Testis (tissue), 2 donors: Measurements from ENCODE around the gene COL2A1.

Experiments
- CTCF ChIP-seq, 3 experiments: fragments of 450-650 bp in 2 of 3; fragments of 200-600 bp in 1 of 3; sonication (generic) in 1 of 3; IDR thresholded peaks; one replicate each; pipeline ENCODE4 v1.5.1; 2016 to 2019; ENCODE audit warnings: antibody characterized with exemption in 3 of 3, mild to moderate bottlenecking in 2 of 3, moderate library complexity in 1 of 3
- POLR2A ChIP-seq: fragments of 450-650 bp; IDR thresholded peaks from one replicate; pipeline ENCODE4 v1.6.1; 2017; ENCODE audit warnings: antibody characterized with exemption, mild to moderate bottlenecking, moderate library complexity

- TF ChIP-seq CTCF (IDR thresholded peaks at IDR 0.05) (no peak), POLR2A (no peak)
Measured at GRCh38 chr12:47964106-47964728, 40.1 kb downstream of the COL2A1 start.
